Smooth muscle cell (in vitro differentiated cells): ENCODE results near the gene SLC25A23. TPM values are rescaled to one million over a fixed set of nuclear protein-coding genes. Genes with fewer than 3 reads are reported as not detected.
"Not testable (repeated sequence)": the region's sequence is repeated elsewhere in the genome, so short reads cannot be mapped to it uniquely, and the experiment has no call there.

ENCODE experiments used
- DNase-seq: peaks from one replicate; lab custom pipeline; 2025; ENCODE audit not compliant: unreplicated experiment; lab: John Stamatoyannopoulos, UW
- H2AFZ ChIP-seq: fragments of 200-600 bp; sonication (generic); 2 replicates; pipeline ENCODE4 v1.6.0; 2016; ENCODE audit warnings: antibody characterized with exemption, low read depth, mild to moderate bottlenecking
- H3F3A ChIP-seq: fragments of 200-600 bp; sonication (generic); 2 replicates; pipeline ENCODE4 v1.6.0; 2017; ENCODE audit warnings: antibody characterized with exemption, low read depth
- H3K27ac ChIP-seq: fragments of 200-600 bp; sonication (generic); 2 replicates; pipeline ENCODE4 v1.5.1; 2016; ENCODE audit warnings: low read depth, mild to moderate bottlenecking
- H3K27me3 ChIP-seq: fragments of 200-600 bp; sonication (generic); 2 replicates; pipeline ENCODE4 v1.6.1; 2016; ENCODE audit warnings: low read depth, mild to moderate bottlenecking
- H3K36me3 ChIP-seq: fragments of 200-600 bp; sonication (generic); 2 replicates; pipeline ENCODE4 v1.5.1; 2016; ENCODE audit warnings: low read depth
- H3K4me1 ChIP-seq: fragments of 200-600 bp; sonication (generic); 2 replicates; pipeline ENCODE4 v1.5.1; 2016; ENCODE audit warnings: low read depth
- H3K4me2 ChIP-seq: fragments of 200-600 bp; sonication (generic); 2 replicates; pipeline ENCODE4 v1.6.0; 2016; ENCODE audit warnings: mild to moderate bottlenecking
- H3K4me3 ChIP-seq: fragments of 200-600 bp; sonication (generic); 2 replicates; pipeline ENCODE4 v1.5.1; 2016; ENCODE audit warnings: mild to moderate bottlenecking
- H3K79me2 ChIP-seq: fragments of 200-600 bp; sonication (generic); 2 replicates; pipeline ENCODE4 v1.6.0; 2016; ENCODE audit warnings: low read depth, mild to moderate bottlenecking
- H3K9ac ChIP-seq: fragments of 200-600 bp; sonication (generic); 2 replicates; pipeline ENCODE4 v1.6.0; 2016; ENCODE audit warnings: low read depth
- H3K9me3 ChIP-seq: fragments of 200-600 bp; sonication (generic); replicated peaks from 2 replicates; pipeline ENCODE4 v1.5.1; 2016; ENCODE audit warnings: low read depth
- H4K20me1 ChIP-seq: fragments of 200-600 bp; sonication (generic); 2 replicates; pipeline ENCODE4 v1.6.0; 2016; ENCODE audit warnings: low read depth
- CTCF ChIP-seq: fragments of 200-600 bp; sonication (generic); IDR thresholded peaks from 2 replicates; pipeline ENCODE4 v1.5.1; 2017; ENCODE audit warnings: borderline replicate concordance, mild to moderate bottlenecking, antibody characterized with exemption; ENCODE audit not compliant: insufficient read depth, poor library complexity, severe bottlenecking
- WGBS: methylation state at CpG from one replicate; pipeline ENCODE4 v1.1.7; 2016; ENCODE audit warnings: low lambda C conversion rate; 5-methylcytosine and 5-hydroxymethylcytosine counted together
- polyA plus RNA-seq: library from polyadenylated mRNA; unstranded; fragments of >200 nt; fragmentation: Nextera tagmentation; extraction: Ambion mirVana; gene quantifications from 2 replicates; pipeline ENCODE4 v1.2.1, GENCODE V29; 2016
- total RNA-seq: library from RNA; depleted of rRNA; stranded (reverse); fragments of >200 nt; gene quantifications from 2 replicates; pipeline ENCODE4 v1.2.3, GENCODE V29; 2014

The SLC25A23 gene
- total and polyA plus RNA-seq, 2 experiments from 2014 or later, result 57.1 to 58.7 TPM

GRCh38 chr19:6402058-6402457, 57.5 kb downstream of the SLC25A23 start:
- Histone ChIP-seq H3F3A (no peaks in the 10 kb centered on the region), H3K36me3 (no peaks in the 10 kb centered on the region), H3K27me3 (no peaks in the 10 kb centered on the region), H3K4me1 (no peaks in the 10 kb centered on the region), H3K4me2 (no peak overlapping the region), H3K4me3 (no peak overlapping the region), H4K20me1 (no peaks in the 10 kb centered on the region), H3K9ac (no peak overlapping the region), H3K9me3 (no peaks in the 10 kb centered on the region), H3K27ac (no peak overlapping the region), H3K79me2 (no peaks in the 10 kb centered on the region), H2AFZ (no peak overlapping the region)
- 94% methylated on average over 10 of the region's 10 CpGs for WGBS
- no peak for TF ChIP-seq CTCF
- no peak for DNase-seq

DNA sequence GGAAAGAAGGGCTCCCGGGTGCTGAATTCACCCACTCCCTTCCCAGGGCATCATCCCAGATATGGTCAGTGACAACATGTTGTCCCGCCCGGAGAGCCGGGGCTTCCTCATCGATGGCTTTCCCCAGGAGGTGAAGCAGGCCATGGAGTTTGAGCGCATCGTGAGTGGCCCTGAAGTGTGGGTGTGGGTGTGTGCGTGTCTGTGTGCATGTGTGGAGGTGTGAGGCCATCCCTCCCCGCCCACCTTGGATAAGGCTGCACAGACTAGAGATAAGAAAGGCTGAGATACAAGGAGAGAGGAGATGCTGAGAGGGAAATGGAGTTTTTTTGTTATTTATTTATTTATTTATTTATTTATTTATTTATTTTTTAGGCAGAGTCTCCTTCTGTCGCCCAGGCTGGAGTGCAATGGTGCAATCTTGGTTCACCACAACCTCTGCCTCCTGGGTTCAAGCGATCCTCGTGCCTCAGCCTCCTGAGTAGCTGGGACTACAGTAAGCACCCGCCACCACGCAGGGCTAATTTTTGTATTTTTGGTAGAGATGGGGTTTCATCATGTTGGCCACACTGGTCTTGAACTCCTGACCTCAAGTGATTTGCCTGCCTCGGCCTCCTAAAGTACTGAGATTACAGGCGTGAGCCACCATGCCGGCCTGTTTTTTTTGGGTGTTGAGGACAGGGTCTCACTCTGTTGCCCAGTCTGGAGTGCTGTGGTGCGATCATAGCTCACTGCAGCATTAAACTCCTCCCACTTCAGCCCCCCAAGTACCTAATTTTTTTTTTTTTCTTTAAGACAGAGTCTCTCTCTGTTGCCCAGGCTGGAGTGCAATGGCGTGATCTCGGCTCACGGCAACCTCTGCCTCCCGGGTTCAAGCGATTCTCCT, 59.3 kb downstream of the SLC25A23 start:
- H3K4me2 ChIP-seq, H3K36me3 ChIP-seq, H3K4me1 ChIP-seq, H3K9ac ChIP-seq, H3K27me3 ChIP-seq, H3K27ac ChIP-seq, H3K9me3 ChIP-seq, H3K4me3 ChIP-seq, H3K79me2 ChIP-seq, H2AFZ ChIP-seq, H4K20me1 ChIP-seq, H3F3A ChIP-seq, DNase-seq: not testable (repeated sequence)
- WGBS, result 92% methylated on average over 23 of the region's 23 CpGs

DNA sequence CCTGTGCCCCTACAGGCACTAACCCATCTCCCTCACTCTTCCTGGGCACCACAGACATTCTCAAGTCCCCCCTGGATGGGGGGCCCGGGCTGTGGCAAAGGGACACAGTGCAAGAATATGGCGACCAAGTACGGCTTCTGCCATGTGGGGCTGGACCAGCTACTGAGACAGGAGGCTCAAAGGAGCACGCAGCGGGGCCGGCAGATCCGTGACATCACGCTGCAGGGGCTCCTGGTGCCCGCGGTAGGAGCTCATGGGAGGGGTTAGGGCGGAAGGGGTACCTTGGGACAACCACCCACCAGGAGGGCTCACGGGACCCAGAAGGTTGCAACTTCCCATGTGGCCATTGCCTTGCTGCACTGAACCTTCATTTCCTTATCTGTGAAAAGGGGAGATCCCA, 63.3 kb downstream of the SLC25A23 start:
- Histone ChIP-seq H3K4me2 (no peak overlapping the region), H3K4me1 (peaks cover 8% of the 10 kb centered on the region), H3K27ac (no peak overlapping the region), H3K9me3 (no peaks in the 10 kb centered on the region), H3K4me3 (no peak overlapping the region), H3K36me3 (no peaks in the 10 kb centered on the region), H3F3A (no peaks in the 10 kb centered on the region), H3K27me3 (no peaks in the 10 kb centered on the region), H4K20me1 (no peaks in the 10 kb centered on the region), H2AFZ (no peak overlapping the region), H3K9ac (no peak overlapping the region), H3K79me2 (peaks cover 16% of the 10 kb centered on the region)
- 95% methylated on average over 12 of the region's 12 CpGs for WGBS
- no peak for DNase-seq
- TF ChIP-seq CTCF, result no peak

GRCh38 chr19:6394831-6395230, 64.8 kb downstream of the SLC25A23 start:
- H3K4me3 ChIP-seq, result no peak overlapping the region
- no peaks in the 10 kb centered on the region for H4K20me1 ChIP-seq
- peaks cover 27% of the 10 kb centered on the region for H3K79me2 ChIP-seq
- DNase-seq, result no peak
- H3K27me3 ChIP-seq, result no peaks in the 10 kb centered on the region
- H3K27ac ChIP-seq, result no peak overlapping the region
- H3K36me3 ChIP-seq, result peaks cover under 1% of the 10 kb centered on the region
- H3K9me3 ChIP-seq, result no peaks in the 10 kb centered on the region
- TF ChIP-seq CTCF, result no peak
- H3K4me2 ChIP-seq, result no peak overlapping the region
- H3F3A ChIP-seq, result no peaks in the 10 kb centered on the region
- 96% methylated on average over 3 of the region's 3 CpGs for WGBS
- no peak overlapping the region for H2AFZ ChIP-seq
- no peak overlapping the region for H3K9ac ChIP-seq
- peaks cover 8% of the 10 kb centered on the region for H3K4me1 ChIP-seq
